ENCODE data around the gene HPS4. TPM values are rescaled to one million over a fixed set of nuclear protein-coding genes. Genes with fewer than 3 reads are reported as not detected.
A peak's percentile ranks its signal among the peaks of the same experiment; 100 is the strongest.

Gene HPS4
- total RNA-seq, 1 donor from 2014 or later, result 11.7 TPM

GRCh38 chr22:26486394-26486793 is 2.8 kb upstream of the HPS4 start:
- peaks cover 40% of the 10 kb centered on the region for H3K36me3 ChIP-seq
- peaks cover 45% of the 10 kb centered on the region for H3K4me1 ChIP-seq

GRCh38 chr22:26485806-26486390 is 2.3 kb upstream of the HPS4 start:
- Histone ChIP-seq H3K9me3 (replicated peaks) (no peaks in the 10 kb centered on the region), H3K4me1 (peaks cover 50% of the 10 kb centered on the region), H3K4me3 (no peak overlapping the region), H3K27ac (replicated peaks) (no peak overlapping the region), H3K36me3 (peaks cover 36% of the 10 kb centered on the region), H3K27me3 (ENCODE audit: low read depth) (no peaks in the 10 kb centered on the region)
- intact Hi-C loops (cut with micrococcal nuclease), result no loop called here
- DNase-seq, result no peak
- no peak for TF ChIP-seq CTCF (IDR thresholded peaks at IDR 0.05; ENCODE audit: borderline replicate concordance)

More at GRCh38 chr22:26486394-26486793, 2.8 kb upstream of the HPS4 start:
- intact Hi-C loops (cut with micrococcal nuclease), result no loop called here
- H3K4me3 ChIP-seq, result no peak overlapping the region
- H3K9me3 ChIP-seq (replicated peaks), result no peaks in the 10 kb centered on the region
- no peaks in the 10 kb centered on the region for H3K27me3 ChIP-seq (ENCODE audit: low read depth)
- DNase-seq, result no peak
- no peak overlapping the region for H3K27ac ChIP-seq (replicated peaks)
- TF ChIP-seq CTCF (IDR thresholded peaks at IDR 0.05; ENCODE audit: borderline replicate concordance), result no peak

- Histone ChIP-seq H3K9me3 (replicated peaks) (no peaks in the 10 kb centered on the region), H3K4me3 (peak overlapping the region; percentile 83), H3K4me1 (peaks cover 59% of the 10 kb centered on the region), H3K27ac (replicated peaks) (peak overlapping the region; percentile 90), H3K36me3 (peaks cover 29% of the 10 kb centered on the region), H3K27me3 (ENCODE audit: low read depth) (no peaks in the 10 kb centered on the region)
- TF ChIP-seq CTCF (IDR thresholded peaks at IDR 0.05; ENCODE audit: borderline replicate concordance), result no peak
- no peak for DNase-seq
- intact Hi-C loops (cut with micrococcal nuclease), result no loop called here
Measured at GRCh38 chr22:26485013-26485412, 1.4 kb upstream of the HPS4 start.

GRCh38 chr22:26484360-26484706 is 750 bp upstream of the HPS4 start:
- Histone ChIP-seq H3K4me3 (peak overlapping the region; percentile 83), H3K36me3 (peaks cover 22% of the 10 kb centered on the region), H3K27ac (replicated peaks) (peak overlapping the region; percentile 90), H3K9me3 (replicated peaks) (no peaks in the 10 kb centered on the region), H3K4me1 (peaks cover 66% of the 10 kb centered on the region), H3K27me3 (ENCODE audit: low read depth) (no peaks in the 10 kb centered on the region)
- no peak for DNase-seq
- no peak for TF ChIP-seq CTCF (IDR thresholded peaks at IDR 0.05; ENCODE audit: borderline replicate concordance)
- intact Hi-C loops (cut with micrococcal nuclease), result no loop called here

DNA sequence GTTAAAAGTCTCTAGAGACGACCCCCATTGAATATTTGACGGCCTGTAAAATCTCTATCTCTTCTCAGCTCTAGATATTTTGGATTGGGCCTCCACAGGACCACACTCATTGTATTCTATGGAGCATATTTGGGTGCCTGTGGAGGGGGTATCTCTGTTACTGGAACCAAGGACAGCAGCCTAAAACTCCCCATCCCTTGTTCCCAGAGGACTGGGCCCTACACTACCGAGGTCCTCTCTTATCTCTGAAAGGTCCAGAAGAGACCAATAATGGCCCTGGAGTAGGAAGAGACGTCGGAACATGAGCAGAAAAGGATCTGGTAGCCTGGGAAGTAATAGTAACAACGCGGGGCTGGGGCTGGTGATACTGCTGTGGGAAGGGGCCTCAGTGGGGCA is 542 bp downstream of the HPS4 start:
- no peak for TF ChIP-seq CTCF (IDR thresholded peaks at IDR 0.05; ENCODE audit: borderline replicate concordance)
- intact Hi-C loops (cut with micrococcal nuclease), result no loop called here
- peaks cover 73% of the 10 kb centered on the region for H3K4me1 ChIP-seq

More for the DNA sequence above, 542 bp downstream of the HPS4 start:
- DNase-seq, result no peak
- H3K9me3 ChIP-seq (replicated peaks), result no peaks in the 10 kb centered on the region
- H3K27ac ChIP-seq (replicated peaks), result peak overlapping the region; percentile 90
- no peaks in the 10 kb centered on the region for H3K27me3 ChIP-seq (ENCODE audit: low read depth)
- H3K4me3 ChIP-seq, result peak overlapping the region; percentile 83
- H3K36me3 ChIP-seq, result peaks cover 11% of the 10 kb centered on the region

Data from left ventricle myocardium inferior (tissue), 1 donor.